Kidney (tissue), 14 donors: ENCODE measurements around the gene PYDC2. TPM values are rescaled to one million over a fixed set of nuclear protein-coding genes. Genes with fewer than 3 reads are reported as not detected.
"Not testable (repeated sequence)": the region's sequence is repeated elsewhere in the genome, so short reads cannot be mapped to it uniquely, and the experiment has no call there.

ENCODE experiments used
- DNase-seq, 5 donors: peaks; one replicate each; pipeline ENCODE4 v3.0.0-alpha.2; 2013 to 2020
- FAIRE-seq: peaks from 2 replicates; lab custom pipeline; 2012; peaks lifted over from hg19 to GRCh38; lab: Jason Lieb, UNC
- H3K27ac ChIP-seq, 2 donors: one replicate each; pipeline ENCODE4 v1.7.0; 2013; ENCODE audit warnings: low read depth in 2 of 2, low read length in 2 of 2, inconsistent platforms in 1 of 2
- H3K27me3 ChIP-seq: one replicate; pipeline ENCODE4 v1.7.1; 2013; ENCODE audit warnings: low read length, inconsistent platforms; ENCODE audit not compliant: control insufficient read depth, insufficient read depth
- H3K36me3 ChIP-seq, 3 donors: one replicate each; pipeline versions ENCODE4 v1.7.0 to v1.7.1; 2013; ENCODE audit warnings: low read length in 3 of 3, control low read depth in 1 of 3, inconsistent platforms in 1 of 3; ENCODE audit not compliant: insufficient read depth in 3 of 3, control insufficient read depth in 2 of 3
- H3K4me1 ChIP-seq, 3 donors: one replicate each; pipeline versions ENCODE4 v1.7.0 to v1.7.1; 2013; ENCODE audit warnings: low read length in 3 of 3, inconsistent platforms in 1 of 3, low read depth in 1 of 3; ENCODE audit not compliant: control insufficient read depth in 2 of 3, insufficient read depth in 2 of 3
- H3K4me3 ChIP-seq, 3 donors: one replicate each; pipeline versions ENCODE4 v1.7.0 to v1.8.1; 2013; ENCODE audit warnings: low read length in 3 of 3, control low read depth in 1 of 3, inconsistent platforms in 1 of 3
- H3K9ac ChIP-seq, 3 donors: one replicate each; pipeline versions ENCODE4 v1.7.0 to v1.7.1; 2013; ENCODE audit warnings: low read length in 3 of 3, control low read depth in 1 of 3, inconsistent platforms in 1 of 3
- H3K9me3 ChIP-seq, 3 donors: one replicate each; pipeline versions ENCODE4 v1.7.0 to v1.7.1; 2013; ENCODE audit warnings: low read length in 3 of 3, control low read depth in 1 of 3, inconsistent platforms in 1 of 3; ENCODE audit not compliant: control insufficient read depth in 2 of 3, insufficient read depth in 1 of 3
- CTCF ChIP-seq: IDR thresholded peaks from 3 replicates; pipeline ENCODE4 v1.5.1; 2012; ENCODE audit warnings: mild to moderate bottlenecking, moderate library complexity, borderline replicate concordance; ENCODE audit not compliant: insufficient read depth; ENCODE audit errors: extremely low read depth
- intact Hi-C: fragments of 100-400 bp; cut with DNase I; formaldehyde crosslinking; loops from one replicate; pipeline ENCODE4 v1.11.1; 2022
- polyA plus RNA-seq: library from polyadenylated mRNA; stranded (reverse); fragments of 350-450 nt; fragmentation: Illumina TruSeq; extraction: RNeasy Lipid Tissue Mini Kit (QIAGEN cat#74804); gene quantifications from one replicate; pipeline ENCODE4 v1.2.3, GENCODE V29; 2014; ENCODE audit warnings: low read depth, low replicate concordance; ENCODE audit not compliant: insufficient read depth
- total RNA-seq: library from RNA; stranded (reverse); fragmentation: NEBNext Ultra II Directional; extraction: Animal tissue kit (Norgen Biotek cat#: 25700); gene quantifications from one replicate; pipeline ENCODE4 v1.2.1, GENCODE V29; 2021
- donor health status: control.
- donor health status: control.
- donor health status: control.
- donor health status: control.
- donor health status: control.
- donor health status: DM: yes; HTN: yes; CAD: no.
- donor health status: Normal renal cell carcinoma (clear cell type).

The PYDC2 gene
- total and polyA plus RNA-seq, 2 donors from 2014 or later = not detected

DNA sequence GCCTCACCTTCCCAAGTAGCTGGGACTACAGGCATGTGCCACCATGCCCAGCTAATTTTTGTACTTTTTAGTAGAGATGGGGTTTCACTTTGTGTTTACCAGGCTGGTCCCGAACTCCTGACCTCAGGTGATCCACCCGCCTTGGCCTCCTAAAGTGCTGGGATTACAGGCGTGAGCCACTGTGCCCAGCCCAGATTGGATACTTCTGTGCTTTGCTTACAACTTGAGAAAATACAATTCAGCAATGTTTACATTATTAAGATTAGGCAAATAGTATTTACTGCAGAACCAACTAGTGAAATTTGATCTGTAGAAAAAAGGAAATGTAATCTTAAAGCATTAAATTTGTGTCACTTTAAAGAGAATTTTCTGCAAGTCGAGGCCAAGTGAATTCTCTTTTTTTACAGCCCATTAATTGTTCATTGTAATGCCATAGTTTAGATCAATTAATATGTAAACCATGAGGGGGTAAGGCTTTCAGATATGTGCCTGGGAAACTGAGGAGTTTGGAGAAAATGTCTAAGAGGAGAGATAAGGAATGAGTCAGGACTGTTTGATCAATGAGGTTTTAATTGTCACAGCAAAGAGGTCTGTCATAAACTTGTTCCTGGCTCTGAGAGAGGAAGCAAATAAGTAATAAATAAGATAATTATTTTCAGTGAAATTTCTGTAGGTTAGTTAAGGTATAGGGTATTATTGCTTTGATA lies 15.3 kb downstream of the PYDC2 start:
- Histone ChIP-seq H3K27ac (no peak overlapping the region), H3K27me3 (no peaks in the 10 kb centered on the region), H3K4me3 (no peak overlapping the region), H3K4me1 (no peaks in the 10 kb centered on the region), H3K9me3 (no peaks in the 10 kb centered on the region), H3K9ac (no peak overlapping the region), H3K36me3 (no peaks in the 10 kb centered on the region)
- FAIRE-seq (no peak), DNase-seq (no peak)
- TF ChIP-seq CTCF = no peak
- intact Hi-C loops = no loop called here

GRCh38 chr3:191483994-191484393 lies 23.0 kb downstream of the PYDC2 start:
- H3K36me3 ChIP-seq, H3K4me1 ChIP-seq, H3K9me3 ChIP-seq, intact Hi-C loops, DNase-seq, H3K4me3 ChIP-seq, H3K27me3 ChIP-seq, H3K27ac ChIP-seq, H3K9ac ChIP-seq, FAIRE-seq: not testable (repeated sequence)

- DNase-seq = no peak
- Histone ChIP-seq H3K4me1 (no peaks in the 10 kb centered on the region), H3K27me3 (no peaks in the 10 kb centered on the region), H3K27ac (no peak overlapping the region), H3K36me3 (no peaks in the 10 kb centered on the region), H3K4me3 (no peak overlapping the region), H3K9ac (no peak overlapping the region), H3K9me3 (peaks cover 0 to 3% (median 0%) of the 10 kb centered on the region in 3 donors)
- no peak for FAIRE-seq
- no peak for TF ChIP-seq CTCF
- intact Hi-C loops = no loop called here
Observed at GRCh38 chr3:191484461-191484860, 23.5 kb downstream of the PYDC2 start.

DNA sequence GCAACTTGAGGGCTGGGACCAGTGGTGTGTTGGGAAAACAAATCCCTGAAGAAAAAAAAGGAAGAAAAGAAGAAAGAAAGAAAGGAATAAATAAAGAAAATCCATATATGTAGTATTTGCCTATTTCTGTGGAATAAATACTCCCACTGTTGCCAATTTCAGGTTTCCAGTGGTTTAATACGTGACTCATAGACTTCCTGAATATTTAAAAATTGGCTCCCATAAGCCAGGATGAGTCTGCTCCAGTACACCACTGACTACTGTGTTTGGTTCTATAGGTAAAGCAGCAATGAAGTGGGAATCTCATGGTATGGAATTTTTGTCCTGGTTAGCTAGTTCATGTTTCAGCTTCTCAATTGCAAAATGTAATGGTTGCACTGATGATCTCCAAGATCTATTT lies 31.6 kb downstream of the PYDC2 start:
- H3K27ac ChIP-seq = no peak overlapping the region
- no peak for TF ChIP-seq CTCF
- intact Hi-C loops = no loop called here
- FAIRE-seq = no peak
- DNase-seq = no peak
- H3K9ac ChIP-seq = no peak overlapping the region
- H3K4me1 ChIP-seq = no peaks in the 10 kb centered on the region
- no peak overlapping the region for H3K4me3 ChIP-seq
- no peaks in the 10 kb centered on the region for H3K27me3 ChIP-seq
- H3K9me3 ChIP-seq = no peaks in the 10 kb centered on the region
- no peaks in the 10 kb centered on the region for H3K36me3 ChIP-seq
